NK-92 treated with Interleukin-12 subunit alpha and Interleukin-12 subunit beta, amount 100 ng/mL, for 24 hours (cell line): ENCODE results near the gene PFDN5.
"Not testable (repeated sequence)": the region's sequence is repeated elsewhere in the genome, so short reads cannot be mapped to it uniquely, and the experiment has no call there.

Source experiments
- DNase-seq: peaks from one replicate; lab custom pipeline; 2025; lab: John Stamatoyannopoulos, UW

PFDN5 gene

DNA sequence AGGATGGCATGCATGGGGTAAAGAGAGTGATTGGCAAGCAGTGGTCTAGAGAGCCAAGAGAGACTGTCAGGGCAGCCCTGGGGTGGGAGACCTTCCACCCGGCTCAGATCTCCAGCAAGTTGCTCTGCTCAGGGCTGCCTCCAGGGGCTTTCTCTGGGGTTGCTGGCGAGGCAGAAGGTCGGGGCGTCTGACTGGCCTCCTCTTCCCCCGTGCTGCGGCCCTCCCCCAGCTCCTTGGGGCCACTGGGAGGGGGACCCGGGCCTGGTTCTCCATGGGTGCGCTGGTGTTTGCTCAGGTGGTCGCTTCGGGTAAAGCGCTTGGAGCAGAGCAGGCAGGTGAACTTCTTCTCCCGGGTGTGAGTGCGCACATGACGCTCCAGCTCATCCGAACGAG lies 32.7 kb downstream of the PFDN5 start:
- no peak for DNase-seq

DNA sequence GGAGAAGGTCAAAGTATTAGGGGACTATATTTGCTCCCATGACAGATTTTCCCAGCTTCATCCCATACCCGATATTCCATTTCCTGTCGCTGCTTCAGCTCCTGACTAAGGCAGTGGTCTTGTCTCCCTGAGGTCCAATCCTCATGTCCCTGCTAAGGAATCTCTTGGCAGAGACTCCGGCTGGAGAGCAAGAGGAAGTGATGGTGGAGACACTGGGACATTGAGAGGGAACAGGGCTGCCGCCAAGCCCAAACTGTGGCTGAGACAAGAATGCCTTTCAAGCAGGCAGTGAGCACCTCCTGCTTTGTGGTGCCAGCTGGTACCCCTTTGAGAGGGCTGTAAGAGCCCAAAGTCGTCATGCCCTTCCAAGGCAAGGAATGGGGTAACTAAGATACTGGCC lies 35.3 kb downstream of the PFDN5 start:
- DNase-seq: no peak

GRCh38 chr12:53332339-53332738 lies 37.0 kb downstream of the PFDN5 start:
- DNase-seq: not testable (repeated sequence)

- no peak for DNase-seq
Observed at GRCh38 chr12:53332744-53333143, 37.4 kb downstream of the PFDN5 start.

DNA sequence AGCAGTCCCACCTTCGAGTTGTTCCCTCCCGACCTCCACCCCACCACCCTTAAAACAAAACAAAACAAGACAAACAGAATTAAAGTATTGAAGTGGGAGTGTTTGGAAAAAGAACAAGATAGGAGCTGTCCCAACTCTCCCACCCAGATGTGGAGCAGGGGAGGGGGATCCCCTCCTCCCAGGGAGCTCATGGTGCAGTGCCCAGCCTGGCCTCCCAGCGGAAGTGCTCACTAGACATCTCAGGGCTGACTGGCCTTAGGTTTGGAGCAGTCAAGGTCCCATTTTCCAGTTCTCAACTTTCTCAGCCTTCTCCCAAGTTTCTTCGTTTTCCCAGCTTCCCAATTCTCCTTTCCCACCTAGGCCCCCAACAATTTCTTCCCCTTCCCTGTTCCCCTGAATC lies 37.9 kb downstream of the PFDN5 start:
- no peak for DNase-seq

GRCh38 chr12:53333845-53334244 lies 38.5 kb downstream of the PFDN5 start:
- DNase-seq: no peak

GRCh38 chr12:53334822-53335221 lies 39.5 kb downstream of the PFDN5 start:
- no peak for DNase-seq

- no peak for DNase-seq
Observed at GRCh38 chr12:53336181-53336681, 40.9 kb downstream of the PFDN5 start, which contains the start of gene SP7. TSS of gene SP7 (minus strand) at chr12:53336354. CDS start at chr12:53335646, 708 bp downstream.

DNA sequence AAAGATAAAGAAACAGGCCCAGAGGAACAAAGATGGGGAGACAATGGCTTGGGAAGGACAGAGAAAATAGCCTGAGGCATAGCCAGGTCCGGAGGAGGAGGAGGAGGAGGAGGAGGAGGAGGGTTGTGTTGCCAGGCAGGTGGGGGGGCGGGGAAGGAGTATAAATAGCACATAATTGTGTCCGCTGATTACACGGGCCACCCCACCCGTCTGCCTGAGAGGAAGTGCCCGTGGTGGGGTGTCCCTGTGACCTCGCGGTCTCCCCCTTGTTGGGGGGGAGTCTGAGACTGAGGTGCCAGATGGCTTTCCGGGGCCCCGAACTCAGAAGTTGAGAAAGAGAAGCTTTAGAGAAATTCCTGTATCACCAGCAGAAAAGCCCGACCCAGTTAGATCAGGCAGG lies 42.7 kb downstream of the PFDN5 start:
- no peak for DNase-seq

GRCh38 chr12:53338916-53339315 lies 43.6 kb downstream of the PFDN5 start:
- DNase-seq: no peak

GRCh38 chr12:53340398-53340797 lies 45.1 kb downstream of the PFDN5 start:
- no peak for DNase-seq

- DNase-seq: no peak
Observed at GRCh38 chr12:53343449-53343848, 48.1 kb downstream of the PFDN5 start.

DNA sequence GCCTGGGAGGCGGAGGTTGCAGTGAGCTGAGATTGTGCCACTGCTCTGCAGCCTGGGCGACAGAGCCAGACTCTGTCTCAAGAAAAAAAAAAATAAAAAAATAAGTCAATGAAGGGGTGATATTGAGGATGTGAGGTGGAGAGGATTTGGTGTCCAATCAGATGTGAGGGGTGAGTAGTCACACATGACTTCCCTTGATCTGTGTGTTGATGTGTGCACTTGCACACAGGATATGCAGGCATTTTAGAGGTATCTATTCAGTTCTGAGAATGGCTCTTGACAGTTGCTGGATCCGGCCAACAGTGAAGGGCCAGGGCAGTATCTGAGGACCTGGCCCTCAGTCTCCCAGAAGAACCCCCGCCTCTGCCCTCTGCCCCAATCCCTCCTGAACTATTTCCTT lies 48.6 kb downstream of the PFDN5 start:
- no peak for DNase-seq

GRCh38 chr12:53344487-53344823 lies 49.1 kb downstream of the PFDN5 start:
- no peak for DNase-seq

DNA sequence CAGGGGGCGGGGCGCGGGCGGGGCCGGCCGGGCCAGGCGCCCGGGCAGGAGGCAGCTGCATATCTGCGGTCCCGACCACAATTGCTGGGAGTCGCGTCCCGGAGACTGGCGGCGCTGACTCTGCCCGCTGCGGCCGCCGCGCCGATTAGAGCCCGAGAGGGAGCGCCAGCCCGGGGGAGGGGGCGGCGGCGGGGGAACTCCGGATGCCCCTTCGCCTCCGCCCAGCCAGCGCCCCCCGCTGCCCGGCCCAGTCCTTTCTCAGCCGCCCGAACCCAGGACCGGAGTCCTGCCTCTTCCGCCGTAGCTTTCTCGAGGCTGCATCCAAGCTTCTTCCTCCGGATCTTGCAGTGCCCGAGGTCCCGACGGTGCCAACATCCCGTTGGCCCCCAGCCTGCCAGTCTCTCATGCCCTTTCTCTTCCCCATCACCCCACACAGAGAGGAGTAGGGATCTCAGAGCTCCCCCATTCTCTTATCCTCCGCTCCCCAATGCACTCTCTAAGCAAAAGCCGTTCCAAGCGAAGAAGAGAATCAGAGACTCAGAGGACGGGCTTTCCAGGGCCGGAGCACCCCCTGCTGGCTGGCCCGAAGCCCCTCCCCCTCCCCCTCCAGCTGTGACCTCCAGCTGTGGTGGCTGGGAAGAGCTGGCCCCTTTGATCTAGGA lies 49.6 kb downstream of the PFDN5 start:
- no peak for DNase-seq

DNA sequence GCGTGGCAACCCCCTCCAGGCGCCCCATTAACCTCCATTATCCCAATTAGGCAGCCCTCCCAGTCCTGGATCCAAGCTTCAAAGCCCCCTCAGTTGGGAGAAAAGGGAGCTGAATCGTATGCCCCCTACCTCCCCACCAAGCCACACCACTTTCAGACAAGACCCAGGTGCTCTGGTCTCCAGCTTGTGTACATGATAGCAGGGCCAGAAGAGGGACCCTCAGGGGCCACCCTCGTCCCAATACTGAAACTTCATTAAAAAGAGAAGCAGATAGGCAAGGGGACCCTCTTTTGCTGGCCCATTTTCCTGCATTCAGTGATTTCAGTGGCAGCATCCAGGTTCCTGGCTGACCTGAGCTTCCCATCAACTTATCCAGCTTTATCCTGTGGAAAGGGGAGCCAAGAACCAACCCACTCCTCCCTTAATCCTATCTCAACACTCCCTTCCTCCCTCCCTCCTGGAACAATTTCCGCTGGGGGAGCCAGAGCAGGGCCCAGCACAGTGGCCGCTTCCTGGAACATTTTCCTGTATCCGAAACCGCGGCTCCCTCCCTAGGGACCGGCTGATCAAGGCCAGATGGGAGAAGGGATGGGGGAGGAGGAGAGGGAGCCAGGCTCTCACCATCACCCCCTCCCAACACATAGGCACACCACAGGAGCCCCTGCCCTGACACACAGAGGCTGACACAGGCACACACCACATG lies 50.3 kb downstream of the PFDN5 start:
- DNase-seq: no peak

- DNase-seq: no peak
Observed at GRCh38 chr12:53346491-53346890, 51.1 kb downstream of the PFDN5 start.

DNA sequence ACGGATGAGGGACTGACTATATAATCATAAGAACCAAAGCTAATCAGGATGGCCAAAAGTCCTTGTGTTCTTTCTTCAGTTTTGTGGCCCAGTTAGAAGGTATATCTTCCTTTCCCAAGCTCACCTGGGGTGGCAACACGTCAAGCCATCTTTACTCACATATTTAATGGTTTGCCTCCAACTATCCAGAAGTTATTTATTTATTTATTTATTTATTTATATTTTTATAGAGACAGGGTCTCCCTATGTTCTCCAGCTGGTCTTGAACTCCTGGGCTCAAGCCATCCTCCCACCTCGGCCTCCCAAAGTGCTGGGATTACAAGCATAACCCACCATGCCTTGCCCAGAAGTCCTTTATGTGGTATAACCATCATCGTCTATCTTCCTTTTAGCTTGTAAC lies 52.6 kb downstream of the PFDN5 start:
- no peak for DNase-seq
